Lung (tissue), 12 donors: ENCODE results near the gene GPD2. TPM values are rescaled to one million over a fixed set of nuclear protein-coding genes. Genes with fewer than 3 reads are reported as not detected.

ENCODE experiments used
- ATAC-seq: fragments of 200-7000 bp; cut with Tn5 transposase; one replicate; pipeline ENCODE4 v1.9.1; 2020; ENCODE audit warnings: moderate number of reproducible peaks; ENCODE audit not compliant: insufficient read depth, low FRiP score
- DNase-seq, 3 donors: peaks; one replicate each; pipeline ENCODE4 v3.0.0-alpha.2; 2013 to 2017
- H3K27ac ChIP-seq, 2 donors: one replicate each; pipeline ENCODE4 v1.5.1; 2013; ENCODE audit warnings: mild to moderate bottlenecking in 2 of 2, moderate library complexity in 2 of 2, control low read depth in 1 of 2, inconsistent platforms in 1 of 2, low read depth in 1 of 2, low read length in 1 of 2
- H3K27me3 ChIP-seq, 3 donors: one replicate each; pipeline ENCODE4 v1.5.1; 2013; ENCODE audit warnings: low read length in 2 of 3; ENCODE audit not compliant: control insufficient read depth in 3 of 3, insufficient read depth in 3 of 3
- H3K36me3 ChIP-seq, 4 donors: one replicate each; pipeline ENCODE4 v1.5.1; 2013; ENCODE audit warnings: low read length in 4 of 4, mild to moderate bottlenecking in 1 of 4, moderate library complexity in 1 of 4; ENCODE audit not compliant: control insufficient read depth in 4 of 4, insufficient read depth in 4 of 4
- H3K4me1 ChIP-seq, 5 donors: one replicate each; pipeline ENCODE4 v1.5.1; 2013; ENCODE audit warnings: low read length in 5 of 5, mild to moderate bottlenecking in 2 of 5, moderate library complexity in 1 of 5; ENCODE audit not compliant: control insufficient read depth in 5 of 5, insufficient read depth in 5 of 5
- H3K4me3 ChIP-seq: one replicate; pipeline ENCODE4 v1.5.1; 2013; ENCODE audit warnings: mild to moderate bottlenecking, control low read depth, moderate library complexity
- H3K9ac ChIP-seq, 2 donors: one replicate each; pipeline ENCODE4 v1.5.1; 2013; ENCODE audit warnings: low read length in 2 of 2, control low read depth in 1 of 2; ENCODE audit not compliant: insufficient read depth in 1 of 2
- H3K9me3 ChIP-seq, 4 donors: one replicate each; pipeline ENCODE4 v1.5.1; 2013; ENCODE audit warnings: low read length in 3 of 4, mild to moderate bottlenecking in 1 of 4, moderate library complexity in 1 of 4; ENCODE audit not compliant: control insufficient read depth in 4 of 4, insufficient read depth in 3 of 4
- CTCF ChIP-seq: IDR thresholded peaks from 2 replicates; pipeline ENCODE4 v1.5.1; 2012; ENCODE audit warnings: mild to moderate bottlenecking; ENCODE audit errors: control extremely low read depth, extremely low read depth
- WGBS, 2 donors: extraction: QIAGEN DNeasy Blood & Tissue Kit; methylation state at CpG; one replicate each; pipeline ENCODE4 v1.1.7; 2013; 5-methylcytosine and 5-hydroxymethylcytosine counted together
- polyA plus RNA-seq, 2 donors: library from polyadenylated mRNA; stranded (reverse); fragments of 200-250 nt; gene quantifications; one replicate each; pipeline ENCODE4 v1.2.1, GENCODE V29; 2013
- total RNA-seq, 2 donors: library from RNA; depleted of rRNA in 1 of 2; stranded (reverse); fragments of >200 nt in 1 of 2; gene quantifications; one replicate each; pipeline ENCODE4 v1.2.1, GENCODE V29; 2014 to 2021
- donor health status: control.
- donor health status: control.
- donor health status: Bipolar disorder and iron deficiency.
- donor health status: healthy.
- donor health status: DM: yes; HTN: yes; CAD: no.

The GPD2 gene
- total and polyA plus RNA-seq, 4 donors, result 8.1 to 50.4 (median 28.9) TPM

DNA sequence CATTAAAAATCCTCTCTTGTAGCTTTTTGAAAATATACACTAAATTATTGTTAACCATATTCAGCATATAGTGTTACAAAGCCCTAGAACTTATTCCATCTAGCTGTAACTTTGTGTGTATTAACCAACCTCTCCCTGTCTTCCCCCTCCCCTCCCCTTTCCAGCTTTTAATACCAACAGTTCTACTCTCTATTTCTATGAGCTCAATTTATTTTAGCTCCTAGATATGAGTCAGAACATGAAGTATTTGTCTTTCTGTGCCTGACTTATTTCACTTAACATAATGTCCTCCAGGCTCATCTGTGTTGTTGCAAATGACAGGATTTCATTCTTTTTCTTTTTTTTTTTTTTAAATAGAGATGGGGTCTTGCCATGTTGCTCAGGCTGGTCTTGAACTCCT, 45.1 kb downstream of the GPD2 start:
- no peak overlapping the region for H3K4me3 ChIP-seq
- H3K27ac ChIP-seq, result no peak overlapping the region
- DNase-seq, result no peak
- H3K36me3 ChIP-seq, result peaks cover 1 to 6% (median 4%) of the 10 kb centered on the region in 4 donors
- no peak for TF ChIP-seq CTCF
- H3K9me3 ChIP-seq, result no peaks in the 10 kb centered on the region
- no peaks in the 10 kb centered on the region for H3K27me3 ChIP-seq
- no peak for ATAC-seq
- no peak overlapping the region for H3K9ac ChIP-seq
- H3K4me1 ChIP-seq, result peaks cover 0 to 3% (median 0%) of the 10 kb centered on the region in 5 donors

- no peak for DNase-seq
Observed at GRCh38 chr2:156483741-156484173, 47.6 kb downstream of the GPD2 start.

GRCh38 chr2:156486147-156486546, 50.0 kb downstream of the GPD2 start:
- no peak for TF ChIP-seq CTCF
- H3K4me3 ChIP-seq, result no peak overlapping the region
- H3K9me3 ChIP-seq, result no peaks in the 10 kb centered on the region
- DNase-seq, result no peak
- no peak overlapping the region for H3K27ac ChIP-seq
- peaks cover 0 to 5% (median 0%) of the 10 kb centered on the region in 5 donors for H3K4me1 ChIP-seq
- no peaks in the 10 kb centered on the region for H3K27me3 ChIP-seq
- no peak overlapping the region for H3K9ac ChIP-seq
- ATAC-seq, result no peak
- WGBS, 2 donors, result 82 to 93% methylated on average over 4 of the region's 4 CpGs
- no peaks in the 10 kb centered on the region for H3K36me3 ChIP-seq

More at GRCh38 chr2:156483741-156484173, 47.6 kb downstream of the GPD2 start:
- Histone ChIP-seq H3K27me3 (no peaks in the 10 kb centered on the region), H3K4me1 (peaks cover 0 to 3% (median 0%) of the 10 kb centered on the region in 5 donors), H3K4me3 (no peak overlapping the region), H3K36me3 (peaks cover 0 to 1% (median under 1%) of the 10 kb centered on the region in 4 donors), H3K9ac (no peak overlapping the region), H3K9me3 (no peaks in the 10 kb centered on the region), H3K27ac (no peak overlapping the region)
- TF ChIP-seq CTCF, result no peak
- WGBS, 2 donors, result 43 to 49% methylated on average over 3 of the region's 3 CpGs
- ATAC-seq, result no peak

DNA sequence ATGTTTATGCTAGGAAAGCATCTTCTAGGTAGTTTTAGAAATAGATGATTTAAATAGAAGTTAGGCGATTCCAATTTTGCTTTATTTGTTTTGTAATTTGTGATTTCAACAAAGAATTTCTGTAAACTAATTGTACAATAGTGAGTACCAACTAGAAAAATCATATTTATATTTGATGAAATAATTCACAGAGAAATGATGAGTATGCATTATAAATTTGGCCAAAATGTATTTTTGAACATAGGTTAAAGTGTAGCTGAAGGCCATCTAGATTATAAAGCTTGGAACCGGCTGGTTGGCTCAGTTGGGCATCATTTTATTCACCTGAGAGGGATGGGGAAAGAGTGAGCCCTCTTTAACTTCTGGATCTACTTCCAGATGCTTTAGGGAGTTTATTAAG, 50.4 kb downstream of the GPD2 start:
- no peak overlapping the region for H3K4me3 ChIP-seq
- ATAC-seq, result no peak
- no peak overlapping the region for H3K9ac ChIP-seq
- no peak for DNase-seq
- no peak overlapping the region for H3K27ac ChIP-seq
- 98 to 99% methylated on average over 2 of the region's 2 CpGs for WGBS, 2 donors
- no peak for TF ChIP-seq CTCF
- no peaks in the 10 kb centered on the region for H3K9me3 ChIP-seq
- no peaks in the 10 kb centered on the region for H3K27me3 ChIP-seq
- no peaks in the 10 kb centered on the region for H3K36me3 ChIP-seq
- H3K4me1 ChIP-seq, result peaks cover 0 to 5% (median 0%) of the 10 kb centered on the region in 5 donors
